ENCODE data around the gene TMEM184C. TPM values are rescaled to one million over a fixed set of nuclear protein-coding genes. Genes with fewer than 3 reads are reported as not detected.

Gene TMEM184C
- total and polyA plus RNA-seq, 2 of the 8 experiments (the other 6 are each of a cell fraction or from before 2014, with no cell fraction given): 11.1 to 42.4 TPM

DNA sequence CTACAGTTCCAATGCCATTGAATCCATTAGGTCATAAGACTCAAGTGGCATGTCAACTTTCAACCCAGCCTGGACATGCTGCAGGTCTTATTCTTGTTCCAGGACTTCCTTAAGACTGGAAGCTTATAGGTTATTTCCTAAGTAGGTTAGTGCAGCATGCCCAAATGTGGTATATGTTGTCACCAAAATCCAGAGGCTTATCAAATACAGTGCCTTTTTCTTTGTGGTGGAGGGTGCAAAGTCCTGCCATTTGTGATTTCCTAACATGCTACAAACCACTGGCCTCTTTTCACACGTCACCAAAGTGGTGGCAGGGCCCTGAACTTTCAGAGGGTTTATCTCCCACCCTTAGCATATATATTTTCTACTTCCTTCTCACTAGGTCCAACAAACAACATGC is 9.7 kb upstream of the TMEM184C start (continued):
- TF ChIP-seq CHD7 (IDR thresholded peaks at IDR 0.05; ENCODE audit: insufficient replicate concordance, low read length) (no peak), CTCF (IDR thresholded peaks at IDR 0.05; ENCODE audit: control extremely low read depth in 1 of 3, insufficient read depth in 1 of 3, low read depth in 1 of 3, low read length in 3 of 3) (no peak), ASH2L (IDR thresholded peaks at IDR 0.05; ENCODE audit: low read length) (no peak), RAD21 (IDR thresholded peaks at IDR 0.05 in 1 of 2, conservative IDR thresholded peaks at IDR 0.05 in 1 of 2; ENCODE audit: low read depth in 2 of 2, low read length in 2 of 2) (no peak), SAP30 (IDR thresholded peaks at IDR 0.05; ENCODE audit: insufficient read depth, insufficient replicate concordance, low read length) (no peak), HDAC6 (IDR thresholded peaks at IDR 0.05; ENCODE audit: low read depth, low read length) (no peak), CTBP2 (IDR thresholded peaks at IDR 0.05; ENCODE audit: borderline replicate concordance, insufficient read depth, insufficient read length, low read length) (no peak), MAX (IDR thresholded peaks at IDR 0.05) (no peak)

Data from H1 (cell line).